DMS79 (cell line): ENCODE measurements around the gene LRRC3C.

Source experiments
- DNase-seq: peaks from one replicate; lab custom pipeline; 2025; lab: John Stamatoyannopoulos, UW

LRRC3C gene

GRCh38 chr17:39950871-39951348 is 23.4 kb downstream of the LRRC3C start:
- DNase-seq, result no peak

- no peak for DNase-seq
These were observed 24.6 kb downstream of the LRRC3C start for GRCh38 chr17:39951924-39952679.

- peak; percentile 94 for DNase-seq
These were observed 25.3 kb downstream of the LRRC3C start for GRCh38 chr17:39952680-39953470.

GRCh38 chr17:39953471-39953888 is 25.9 kb downstream of the LRRC3C start:
- no peak for DNase-seq

- no peak for DNase-seq
These were observed 27.3 kb downstream of the LRRC3C start for GRCh38 chr17:39954876-39955275.

GRCh38 chr17:39955726-39956225 is 28.2 kb downstream of the LRRC3C start:
- DNase-seq, result no peak

- DNase-seq, result no peak
These were observed 33.1 kb downstream of the LRRC3C start for GRCh38 chr17:39960524-39961041.

GRCh38 chr17:39962642-39963220 is 35.2 kb downstream of the LRRC3C start, which contains the start of gene GSDMA:
Gene GSDMA (plus strand): TSS chr17:39963004. CDS start chr17:39965688, 2,684 bp downstream.
- DNase-seq, result no peak

GRCh38 chr17:39963829-39964228 is 36.3 kb downstream of the LRRC3C start:
- DNase-seq, result no peak

GRCh38 chr17:39965017-39965699 is 37.6 kb downstream of the LRRC3C start:
- no peak for DNase-seq

GRCh38 chr17:39966771-39967170 is 39.2 kb downstream of the LRRC3C start:
- no peak for DNase-seq

- no peak for DNase-seq
These were observed 41.2 kb downstream of the LRRC3C start for GRCh38 chr17:39968761-39969160.

- DNase-seq, result no peak
These were observed 41.8 kb downstream of the LRRC3C start for GRCh38 chr17:39969375-39969774.

- no peak for DNase-seq
These were observed 42.7 kb downstream of the LRRC3C start for GRCh38 chr17:39970157-39970692.

- DNase-seq, result no peak
These were observed 43.6 kb downstream of the LRRC3C start for GRCh38 chr17:39971076-39971603.

- DNase-seq, result no peak
These were observed 44.7 kb downstream of the LRRC3C start for GRCh38 chr17:39972271-39972670.

GRCh38 chr17:39973496-39973895 is 46.0 kb downstream of the LRRC3C start:
- no peak for DNase-seq

GRCh38 chr17:39974433-39974832 is 46.9 kb downstream of the LRRC3C start:
- no peak for DNase-seq

GRCh38 chr17:39975801-39976200 is 48.3 kb downstream of the LRRC3C start:
- no peak for DNase-seq

GRCh38 chr17:39979016-39979670 is 51.6 kb downstream of the LRRC3C start:
- no peak for DNase-seq
